BE2C (cell line): ENCODE data around the gene EFNA5.
A peak's percentile ranks its signal among the peaks of the same experiment; 100 is the strongest.

ENCODE experiments used
- DNase-seq: peaks from one replicate; pipeline ENCODE4 v3.0.0-alpha.2; 2020
- H3K27me3 ChIP-seq: fragments of 250-450 bp; sonication (Bioruptor Pico); 2 replicates; pipeline ENCODE4 v1.5.1; 2020; ENCODE audit warnings: mild to moderate bottlenecking
- H3K36me3 ChIP-seq: fragments of 250-450 bp; sonication (Bioruptor Pico); 2 replicates; pipeline ENCODE4 v1.5.1; 2020; ENCODE audit warnings: mild to moderate bottlenecking
- H3K4me1 ChIP-seq: fragments of 250-450 bp; sonication (Bioruptor Pico); 2 replicates; pipeline ENCODE4 v1.5.1; 2020
- H3K4me3 ChIP-seq: 2 replicates; pipeline ENCODE4 v1.5.1; 2011; ENCODE audit warnings: low read depth, low read length
- H3K9me3 ChIP-seq: fragments of 250-450 bp; sonication (Bioruptor Pico); 2 replicates; pipeline ENCODE4 v1.5.1; 2020
- TF ChIP-seq, protein P1 (sequence below): IDR thresholded peaks from 2 replicates; pipeline ENCODE4 v1.5.1; 2012; ENCODE audit warnings: mild to moderate bottlenecking, low read depth, low read length

Gene EFNA5

DNA sequence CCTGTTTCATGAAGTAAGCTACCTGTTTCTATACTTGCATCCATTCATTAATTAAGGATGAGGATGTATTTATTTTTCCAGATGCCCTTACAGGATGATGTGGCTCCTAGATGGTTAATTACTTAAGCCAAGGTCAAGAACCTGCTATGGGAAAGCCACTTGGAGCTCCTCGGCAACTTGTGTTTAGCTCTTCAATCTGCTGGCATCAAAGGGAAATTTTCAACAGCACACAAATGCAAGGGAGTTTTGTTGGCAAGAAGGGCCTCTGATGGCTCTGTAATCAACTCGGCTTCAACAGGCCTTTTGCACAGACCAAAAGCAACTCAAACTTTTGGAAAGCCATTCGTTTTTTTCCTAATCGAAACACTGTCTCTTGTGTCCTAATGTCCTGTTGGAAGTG, 125.3 kb downstream of the EFNA5 start:
- H3K36me3 ChIP-seq = no peaks in the 10 kb centered on the region
- TF ChIP-seq, protein P1, sequence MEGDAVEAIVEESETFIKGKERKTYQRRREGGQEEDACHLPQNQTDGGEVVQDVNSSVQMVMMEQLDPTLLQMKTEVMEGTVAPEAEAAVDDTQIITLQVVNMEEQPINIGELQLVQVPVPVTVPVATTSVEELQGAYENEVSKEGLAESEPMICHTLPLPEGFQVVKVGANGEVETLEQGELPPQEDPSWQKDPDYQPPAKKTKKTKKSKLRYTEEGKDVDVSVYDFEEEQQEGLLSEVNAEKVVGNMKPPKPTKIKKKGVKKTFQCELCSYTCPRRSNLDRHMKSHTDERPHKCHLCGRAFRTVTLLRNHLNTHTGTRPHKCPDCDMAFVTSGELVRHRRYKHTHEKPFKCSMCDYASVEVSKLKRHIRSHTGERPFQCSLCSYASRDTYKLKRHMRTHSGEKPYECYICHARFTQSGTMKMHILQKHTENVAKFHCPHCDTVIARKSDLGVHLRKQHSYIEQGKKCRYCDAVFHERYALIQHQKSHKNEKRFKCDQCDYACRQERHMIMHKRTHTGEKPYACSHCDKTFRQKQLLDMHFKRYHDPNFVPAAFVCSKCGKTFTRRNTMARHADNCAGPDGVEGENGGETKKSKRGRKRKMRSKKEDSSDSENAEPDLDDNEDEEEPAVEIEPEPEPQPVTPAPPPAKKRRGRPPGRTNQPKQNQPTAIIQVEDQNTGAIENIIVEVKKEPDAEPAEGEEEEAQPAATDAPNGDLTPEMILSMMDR = no peak
- H3K4me3 ChIP-seq = no peak overlapping the region
- H3K9me3 ChIP-seq = no peaks in the 10 kb centered on the region
- H3K27me3 ChIP-seq = no peaks in the 10 kb centered on the region
- DNase-seq = no peak
- peaks cover 15% of the 10 kb centered on the region for H3K4me1 ChIP-seq

DNA sequence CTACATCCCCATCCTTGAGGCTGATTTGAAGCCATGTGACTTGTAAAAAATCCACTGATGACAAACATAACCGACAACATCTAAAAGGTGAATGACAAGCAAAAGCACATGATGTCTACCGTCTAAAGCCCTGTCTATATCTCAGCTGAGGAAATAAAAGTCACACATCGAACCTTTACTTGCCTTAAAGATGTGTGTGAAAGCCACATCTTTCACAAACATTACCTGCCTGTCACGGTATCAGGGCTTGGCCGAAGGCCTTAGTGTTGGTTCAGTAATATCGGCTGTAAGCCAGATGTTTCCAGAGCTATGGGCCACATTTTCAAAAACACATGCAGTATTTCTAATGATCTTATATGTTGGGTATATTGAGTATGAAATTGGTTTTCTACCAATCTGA, 125.8 kb downstream of the EFNA5 start:
- Histone ChIP-seq H3K4me1 (peaks cover 15% of the 10 kb centered on the region), H3K36me3 (no peaks in the 10 kb centered on the region), H3K9me3 (no peaks in the 10 kb centered on the region), H3K4me3 (no peak overlapping the region), H3K27me3 (no peaks in the 10 kb centered on the region)
- DNase-seq = no peak
- TF ChIP-seq, protein P1 = no peak

DNA sequence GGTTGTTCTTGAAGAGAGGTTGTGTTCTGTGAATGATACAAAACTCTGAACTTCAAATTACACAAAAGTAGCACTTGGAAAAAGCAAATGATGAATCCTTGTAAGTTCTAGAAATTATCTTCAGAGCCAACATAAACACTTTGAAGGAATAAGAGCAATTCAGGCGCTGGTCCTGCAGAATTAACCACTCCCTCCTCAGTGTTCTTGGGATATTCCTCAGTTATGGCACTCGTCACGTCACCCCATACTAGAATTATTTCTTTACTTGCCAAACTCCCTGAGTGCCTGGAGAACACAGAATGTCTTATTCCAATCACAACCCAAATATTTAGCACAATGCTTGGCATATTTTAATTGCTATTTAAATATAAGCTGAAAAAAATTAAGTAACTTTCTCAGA, 126.3 kb downstream of the EFNA5 start:
- Histone ChIP-seq H3K4me3 (no peak overlapping the region), H3K9me3 (no peaks in the 10 kb centered on the region), H3K4me1 (peaks cover 15% of the 10 kb centered on the region), H3K36me3 (no peaks in the 10 kb centered on the region), H3K27me3 (no peaks in the 10 kb centered on the region)
- TF ChIP-seq, protein P1 = no peak
- DNase-seq = no peak

DNA sequence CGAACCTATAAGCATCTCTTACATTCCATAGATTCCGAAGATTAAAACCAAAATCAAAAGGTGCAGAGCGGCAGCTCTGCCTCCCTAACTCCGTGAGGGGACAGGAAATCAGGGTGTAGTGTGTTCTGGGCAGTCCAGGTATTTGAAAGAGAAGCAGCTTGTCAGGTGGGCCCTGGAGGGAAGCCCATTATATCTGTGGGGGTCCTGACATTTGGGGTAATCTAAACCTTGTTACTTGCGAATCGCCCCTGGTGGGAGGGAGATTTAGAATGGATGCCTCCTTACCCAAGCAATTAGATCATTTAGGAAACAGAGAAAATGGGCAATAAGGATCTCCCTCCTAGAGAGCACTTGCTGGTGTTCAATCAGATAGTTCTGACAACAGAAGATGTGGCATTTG, 126.9 kb downstream of the EFNA5 start:
- no peaks in the 10 kb centered on the region for H3K9me3 ChIP-seq
- H3K4me3 ChIP-seq = no peak overlapping the region
- H3K27me3 ChIP-seq = no peaks in the 10 kb centered on the region
- H3K36me3 ChIP-seq = no peaks in the 10 kb centered on the region
- TF ChIP-seq, protein P1 = no peak
- no peak for DNase-seq
- H3K4me1 ChIP-seq = peaks cover 15% of the 10 kb centered on the region

DNA sequence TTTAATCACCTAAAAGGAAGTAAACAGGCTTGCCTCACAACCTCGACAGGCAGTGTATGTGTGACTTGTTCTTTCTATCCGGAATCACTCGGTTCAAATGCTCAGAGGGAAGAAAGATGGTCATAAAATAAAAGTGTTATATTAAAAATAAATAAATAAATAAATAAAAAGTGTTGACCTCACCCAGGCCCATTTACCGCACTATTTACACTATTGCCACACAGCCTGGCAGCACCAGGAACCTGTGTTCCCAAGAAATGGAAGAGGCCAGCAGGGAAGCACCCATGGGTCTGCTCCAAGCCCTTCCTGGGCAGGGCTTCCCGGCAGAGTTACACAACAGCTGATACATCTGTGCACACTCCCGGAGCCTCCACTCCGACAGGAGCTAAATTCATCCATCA, 127.9 kb downstream of the EFNA5 start:
- Histone ChIP-seq H3K4me1 (peaks cover 22% of the 10 kb centered on the region), H3K9me3 (no peaks in the 10 kb centered on the region), H3K4me3 (peak overlapping the region; percentile 39), H3K36me3 (no peaks in the 10 kb centered on the region), H3K27me3 (no peaks in the 10 kb centered on the region)
- TF ChIP-seq, protein P1 = no peak
- peak; percentile 64 for DNase-seq

DNA sequence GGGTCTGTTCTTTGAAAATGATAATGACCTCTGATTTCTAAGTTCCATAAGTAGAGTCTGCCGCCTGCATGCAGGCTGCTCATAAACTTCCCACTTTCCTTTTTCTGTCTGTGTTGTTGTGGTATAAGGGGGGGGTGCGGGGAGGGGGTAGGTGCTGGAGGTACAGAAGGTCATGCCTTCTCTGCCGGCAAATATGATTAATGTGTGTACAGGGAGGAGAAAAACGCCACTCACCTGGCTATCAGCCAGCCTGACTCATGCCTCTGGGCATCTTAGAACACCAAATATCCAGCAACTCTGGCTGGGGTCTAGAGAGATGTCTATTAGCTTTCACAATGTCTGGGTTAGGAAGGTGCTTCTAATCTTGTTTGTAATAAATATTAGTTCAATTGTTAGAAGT, 128.3 kb downstream of the EFNA5 start:
- Histone ChIP-seq H3K27me3 (no peaks in the 10 kb centered on the region), H3K4me1 (peaks cover 22% of the 10 kb centered on the region), H3K9me3 (no peaks in the 10 kb centered on the region), H3K36me3 (no peaks in the 10 kb centered on the region), H3K4me3 (peak overlapping the region; percentile 39)
- TF ChIP-seq, protein P1 = no peak
- peak; percentile 93 for DNase-seq
